Activated CD8-positive, alpha-beta memory T cell treated with anti-CD3 and anti-CD28 coated beads for 48 hours (primary cell): Measurements from ENCODE around the gene MAPRE2.

Source experiments
- DNase-seq, 3 experiments: peaks; one replicate each; pipeline ENCODE4 v3.0.0-alpha.2; 2020; ENCODE audit warnings: low read depth in 2 of 3, low spot score in 2 of 3

Gene MAPRE2

GRCh38 chr18:35174093-35174731 is 133.0 kb downstream of the MAPRE2 start:
- DNase-seq = no peak

- DNase-seq = no peak
Measured at GRCh38 chr18:35174745-35175144, 133.5 kb downstream of the MAPRE2 start.

DNA sequence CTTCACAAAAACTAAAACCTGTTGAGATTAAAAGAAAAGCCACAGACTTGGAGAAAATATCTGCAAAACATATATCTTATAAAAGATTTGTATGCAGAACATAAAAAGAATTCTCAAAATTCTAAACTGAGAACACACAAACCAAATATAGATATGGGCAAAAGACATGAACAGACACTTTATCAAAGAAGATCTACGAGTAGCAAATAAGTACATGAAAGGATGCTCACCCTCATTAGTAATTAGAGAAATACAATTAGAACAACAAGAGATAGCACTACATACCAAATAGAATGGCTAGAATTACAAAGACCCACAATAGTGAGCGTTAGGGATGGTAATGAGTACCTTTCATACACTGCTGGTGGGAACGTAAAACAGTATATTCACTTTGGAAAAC is 135.7 kb downstream of the MAPRE2 start:
- no peak for DNase-seq

DNA sequence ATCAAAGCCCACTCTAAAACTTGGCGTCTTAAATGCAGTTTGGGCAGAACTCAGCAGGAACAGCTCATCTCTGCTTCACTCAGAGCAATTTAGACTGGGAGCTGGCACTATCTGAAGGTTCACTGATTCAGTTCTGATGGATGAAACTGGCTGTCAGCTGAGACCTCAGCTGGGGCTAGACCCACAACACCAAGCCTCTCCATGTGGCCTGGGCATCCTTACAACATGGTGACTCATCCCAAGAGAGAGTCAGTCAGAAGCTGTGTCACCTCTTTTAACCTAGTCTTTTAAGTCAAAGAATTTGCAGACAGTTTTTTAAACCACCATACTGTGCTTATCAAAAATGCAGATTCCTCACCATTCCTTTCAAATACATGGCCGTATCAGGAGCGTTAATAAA is 137.0 kb downstream of the MAPRE2 start:
- no peak for DNase-seq

GRCh38 chr18:35179906-35180305 is 138.7 kb downstream of the MAPRE2 start:
- no peak for DNase-seq

DNA sequence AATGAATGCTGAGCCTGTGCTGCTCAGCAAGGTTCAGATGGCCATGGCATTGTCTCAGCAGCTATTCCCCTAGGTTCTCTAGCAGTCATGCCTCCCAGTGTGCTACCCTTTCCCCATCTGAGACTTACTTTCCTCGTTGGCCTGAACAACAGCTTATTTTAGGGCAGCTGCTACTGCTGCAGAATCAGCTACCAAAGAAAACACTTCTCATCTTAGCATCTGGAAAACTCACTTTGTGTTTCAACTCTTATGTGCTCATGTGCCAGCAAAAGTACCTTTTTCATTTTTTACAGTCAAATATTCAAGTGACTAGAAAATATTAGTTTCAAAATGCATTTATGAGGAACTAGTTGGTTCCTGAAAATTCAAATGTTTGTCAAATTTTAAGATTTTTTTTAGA is 139.2 kb downstream of the MAPRE2 start:
- DNase-seq = no peak

DNA sequence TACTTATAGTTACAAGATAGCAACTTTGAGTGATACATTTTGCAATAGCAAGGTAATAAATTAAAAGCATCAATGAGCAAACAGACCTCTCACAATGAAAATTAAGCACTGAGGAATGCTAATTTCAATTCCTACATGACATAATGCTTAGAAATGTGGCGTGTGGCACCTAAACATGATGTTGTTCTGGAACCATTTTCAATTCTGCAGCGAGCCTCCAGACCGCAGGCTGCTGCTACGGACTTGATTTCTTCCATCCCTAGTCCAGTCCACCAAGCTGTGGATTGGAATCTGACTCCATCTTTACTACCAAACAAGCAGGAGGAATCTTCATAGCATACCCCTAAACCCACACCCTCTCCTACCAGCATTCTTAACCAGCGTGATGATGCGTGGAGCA is 140.9 kb downstream of the MAPRE2 start:
- no peak for DNase-seq

- no peak for DNase-seq
Measured at GRCh38 chr18:35183886-35184285, 142.7 kb downstream of the MAPRE2 start.

DNA sequence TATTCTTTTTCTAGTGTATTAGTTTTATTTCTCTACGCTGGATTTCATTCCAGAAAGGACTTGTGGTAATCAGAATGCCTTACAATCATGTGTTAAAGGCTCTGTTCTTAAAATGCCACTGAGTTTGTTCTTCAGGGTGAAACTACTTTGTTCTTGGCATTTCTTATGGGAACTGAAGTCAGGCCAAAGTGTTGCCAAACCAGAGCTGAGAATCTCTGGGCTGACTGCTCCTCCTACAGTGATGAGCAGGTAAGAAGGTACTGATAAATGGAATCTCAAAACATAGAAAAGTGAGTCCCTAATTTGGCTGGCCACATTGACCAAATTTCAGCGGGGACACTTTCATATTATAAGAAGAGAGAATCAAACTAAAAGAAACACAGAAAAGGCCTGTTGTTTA is 144.6 kb downstream of the MAPRE2 start:
- DNase-seq = no peak

DNA sequence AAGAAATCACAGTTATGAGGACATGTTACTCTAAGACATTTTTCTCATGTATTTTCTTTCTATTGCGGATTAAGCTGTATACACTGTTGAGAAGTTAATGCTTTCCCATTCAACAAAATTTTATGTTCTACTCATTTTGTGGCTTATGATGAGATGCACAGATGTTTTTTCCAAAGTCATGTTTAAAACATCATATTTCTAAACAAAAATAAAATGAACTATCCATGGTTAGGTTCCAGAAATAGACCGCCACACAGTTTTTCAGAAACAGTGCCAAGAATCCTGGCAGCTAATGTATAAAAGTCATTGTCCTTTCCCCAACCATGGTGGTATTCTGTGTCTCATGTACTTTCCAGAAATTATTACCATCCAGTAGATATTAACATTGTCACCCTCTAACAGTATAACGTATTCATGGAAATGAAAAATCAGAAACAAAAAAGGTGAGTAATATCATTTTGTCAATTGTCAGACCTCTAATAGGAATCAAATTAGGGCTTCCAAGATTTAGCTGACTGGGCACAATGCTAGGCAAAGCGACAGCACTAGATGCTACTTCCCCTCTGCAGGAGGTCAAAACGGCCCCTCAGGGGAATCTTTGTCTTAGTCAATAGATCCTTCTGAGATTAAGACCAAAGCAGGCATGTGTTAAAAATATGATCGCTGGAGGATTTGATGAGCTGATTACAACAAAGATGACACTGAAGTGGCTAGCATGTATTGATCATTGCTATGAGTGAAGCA is 145.2 kb downstream of the MAPRE2 start:
- no peak for DNase-seq

GRCh38 chr18:35189510-35189909 is 148.3 kb downstream of the MAPRE2 start:
- DNase-seq = no peak

GRCh38 chr18:35190948-35191697 is 149.9 kb downstream of the MAPRE2 start:
- no peak for DNase-seq

DNA sequence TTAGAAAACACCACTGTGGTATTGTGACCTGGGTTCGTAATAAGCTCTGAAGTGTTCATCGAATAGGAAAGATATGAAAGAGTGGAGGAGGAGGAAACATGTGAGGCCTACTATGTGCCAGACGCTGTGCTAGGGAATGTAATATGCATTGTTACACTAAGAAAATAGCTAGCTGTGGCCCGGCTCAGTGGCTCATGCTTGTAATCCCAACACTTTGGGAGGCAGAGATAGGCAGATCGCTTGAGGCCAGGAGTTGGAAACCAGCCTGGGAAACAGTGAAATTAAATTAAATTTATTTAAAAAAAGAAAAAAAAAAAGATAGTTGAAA is 150.4 kb downstream of the MAPRE2 start:
- DNase-seq = no peak

DNA sequence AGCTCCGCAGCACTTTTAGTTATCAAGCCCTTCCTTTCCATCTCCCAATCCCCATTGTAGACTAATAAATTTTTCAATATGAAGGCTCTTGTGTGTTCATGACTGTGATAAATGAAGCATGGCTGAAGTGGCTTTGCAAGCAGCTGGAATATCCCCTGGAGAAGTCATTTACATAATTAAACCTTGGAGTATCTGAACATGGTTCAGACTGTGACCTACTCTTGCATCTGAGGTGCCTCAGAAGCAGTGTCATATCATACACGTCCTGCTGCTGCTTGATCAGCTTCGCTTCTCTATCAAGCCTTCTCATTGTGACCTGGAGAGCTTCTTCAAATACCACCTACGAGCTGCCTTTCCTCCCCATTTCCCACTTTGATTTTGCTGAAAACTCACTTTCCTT is 151.2 kb downstream of the MAPRE2 start:
- DNase-seq = no peak
